GM18951 (cell line): ENCODE measurements around the gene PARD6B.

Source experiments
- POLR2A ChIP-seq: IDR thresholded peaks from 4 replicates; pipeline ENCODE4 v1.6.1; 2011; ENCODE audit warnings: mild to moderate bottlenecking; ENCODE audit not compliant: insufficient read length, insufficient read depth; ENCODE audit errors: extremely low read depth
- in situ Hi-C: fragments of 300-500 bp; cut with MboI; formaldehyde crosslinking; loops from one replicate; pipeline ENCODE4 v1.12.0; 2022; ENCODE audit warnings: low sequenced_read_pairs, mixed read lengths, inconsistent platforms; ENCODE audit not compliant: unreplicated experiment

The PARD6B gene, protein sequence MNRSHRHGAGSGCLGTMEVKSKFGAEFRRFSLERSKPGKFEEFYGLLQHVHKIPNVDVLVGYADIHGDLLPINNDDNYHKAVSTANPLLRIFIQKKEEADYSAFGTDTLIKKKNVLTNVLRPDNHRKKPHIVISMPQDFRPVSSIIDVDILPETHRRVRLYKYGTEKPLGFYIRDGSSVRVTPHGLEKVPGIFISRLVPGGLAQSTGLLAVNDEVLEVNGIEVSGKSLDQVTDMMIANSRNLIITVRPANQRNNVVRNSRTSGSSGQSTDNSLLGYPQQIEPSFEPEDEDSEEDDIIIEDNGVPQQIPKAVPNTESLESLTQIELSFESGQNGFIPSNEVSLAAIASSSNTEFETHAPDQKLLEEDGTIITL

DNA sequence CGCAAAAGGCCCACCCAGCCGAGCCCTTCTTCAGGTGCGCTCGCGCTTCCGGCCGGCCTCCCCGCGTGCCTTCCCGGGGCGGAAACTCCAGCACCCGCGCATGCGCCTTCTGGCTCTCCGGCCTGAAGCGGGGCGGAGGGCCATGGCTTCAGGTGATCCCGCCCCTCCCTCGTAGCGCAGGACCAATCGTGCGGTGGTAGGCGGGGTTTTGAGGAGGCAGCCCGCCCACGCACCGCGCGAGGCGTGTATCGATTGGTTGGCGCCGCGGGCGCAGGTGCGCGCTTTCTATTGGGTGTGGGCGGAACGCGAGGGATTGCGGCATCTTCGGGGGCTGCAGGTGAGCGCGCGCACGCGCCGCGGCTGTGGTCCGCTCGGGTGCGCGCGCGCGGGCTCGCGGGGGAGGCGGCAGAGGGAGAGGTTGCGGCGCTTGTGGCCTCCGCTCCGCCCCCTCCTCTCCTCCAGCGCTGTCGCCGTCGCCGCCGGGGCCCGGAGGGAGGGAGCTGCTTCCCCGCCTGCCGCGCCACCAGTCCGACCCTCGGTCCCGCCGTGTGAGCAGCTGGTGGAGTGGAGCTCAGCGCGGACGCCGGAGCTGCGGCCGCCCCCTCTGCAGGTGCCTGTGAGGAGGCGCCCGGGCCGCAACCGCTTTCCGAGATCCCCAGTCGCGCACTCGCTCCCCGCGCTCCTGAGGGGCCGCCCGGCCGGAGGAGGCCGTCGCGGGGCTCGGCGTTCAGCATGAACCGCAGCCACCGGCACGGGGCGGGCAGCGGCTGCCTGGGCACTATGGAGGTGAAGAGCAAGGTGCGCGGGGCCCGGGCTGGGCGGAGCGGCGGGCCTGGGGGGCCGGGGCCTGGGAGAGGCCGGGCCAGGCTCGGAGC lies at the start of gene PARD6B:
Gene PARD6B (plus strand): TSS at position 526 of the 875 bp plus-strand sequence. CDS start 207 bp downstream, at position 733.
- in situ Hi-C loops, result no loop called here
- TF ChIP-seq POLR2A, result peak; percentile 63

DNA sequence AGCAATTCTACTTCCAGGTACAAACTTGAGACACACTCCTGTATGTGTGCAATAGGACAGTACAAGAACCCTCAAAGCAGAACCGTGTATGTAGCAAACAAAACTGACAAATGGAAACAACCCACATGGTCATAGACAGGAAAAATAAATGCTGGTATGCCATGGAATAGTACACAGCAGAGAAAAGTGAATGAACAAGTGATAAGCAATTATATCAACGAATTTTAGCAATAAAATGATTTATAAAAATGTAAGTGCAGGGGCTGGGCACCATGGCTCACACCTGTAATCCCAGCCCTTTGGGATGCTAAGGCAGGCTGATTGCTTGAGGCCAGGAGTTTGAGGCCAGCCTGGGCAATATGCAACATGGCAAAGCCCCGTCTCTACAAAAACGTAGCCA lies 49.3 kb upstream of the PARD6B start:
- TF ChIP-seq POLR2A, result no peak
- in situ Hi-C loops, result no loop called here

DNA sequence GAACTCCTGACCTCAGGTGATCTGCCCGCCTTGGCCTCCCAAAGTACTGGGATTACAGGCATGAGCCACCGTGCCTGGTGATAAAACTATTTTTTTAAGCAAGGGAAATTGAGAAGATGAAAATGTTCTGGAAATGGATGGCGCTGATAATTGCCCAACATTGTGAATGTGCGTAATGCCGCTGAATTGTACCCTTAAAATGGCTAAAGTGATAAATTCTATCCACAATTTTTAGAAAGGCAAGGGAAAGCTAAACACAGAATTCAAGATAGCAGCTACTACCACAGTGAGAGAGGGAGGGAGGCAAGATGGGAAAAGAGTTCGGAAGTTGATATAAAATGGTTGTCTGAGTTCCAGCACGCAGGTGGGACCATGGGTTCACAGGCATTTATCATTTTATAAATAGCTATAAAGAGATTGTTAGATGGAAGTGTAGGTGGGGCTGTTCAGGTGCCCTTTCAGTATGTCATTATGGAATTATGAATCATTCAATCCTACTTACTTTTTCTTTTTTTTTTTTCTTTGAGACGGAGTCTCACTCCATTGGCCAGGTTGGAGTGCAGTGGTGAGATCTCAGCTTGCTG lies 48.3 kb upstream of the PARD6B start:
- no peak for TF ChIP-seq POLR2A
- in situ Hi-C loops, result no loop called here

DNA sequence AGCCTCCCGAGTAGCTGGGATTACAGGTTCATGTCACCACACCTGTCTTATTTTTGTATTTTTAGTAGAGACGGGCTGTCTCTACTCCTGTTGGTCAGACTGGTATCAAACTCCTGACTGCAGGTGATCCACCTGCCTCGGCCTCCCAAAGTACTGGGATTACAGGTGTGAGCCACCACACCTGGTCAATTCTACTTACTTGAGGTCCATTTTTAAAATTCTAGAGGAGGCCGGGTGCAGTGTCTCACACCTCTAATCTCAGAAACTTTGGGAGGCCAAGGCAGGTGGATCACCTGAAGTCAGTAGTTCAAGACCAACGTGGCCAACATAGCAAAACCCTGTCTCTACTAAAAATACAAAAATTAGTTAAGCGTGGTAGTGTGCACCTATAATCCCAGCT lies 47.8 kb upstream of the PARD6B start:
- in situ Hi-C loops, result no loop called here
- TF ChIP-seq POLR2A, result no peak

DNA sequence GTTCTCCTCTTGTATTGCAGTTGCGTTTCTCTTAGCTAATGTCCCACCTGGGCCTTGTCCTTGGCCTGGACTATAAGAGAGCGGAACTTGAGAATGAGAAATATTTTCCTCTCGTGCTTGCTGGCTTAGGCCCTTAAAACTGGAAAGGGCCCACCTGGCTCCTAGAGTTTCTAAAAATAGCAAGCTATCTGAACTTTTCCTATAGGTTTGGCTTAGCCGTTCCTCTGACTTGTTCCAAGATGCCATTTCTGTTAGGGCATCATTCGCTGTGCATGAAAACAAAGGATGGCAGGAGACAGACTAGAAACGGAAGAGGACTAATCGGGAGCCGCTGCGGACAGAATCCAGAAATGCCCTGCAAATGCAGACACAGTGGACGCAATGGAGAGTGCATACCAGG lies 44.6 kb upstream of the PARD6B start:
- no peak for TF ChIP-seq POLR2A
- in situ Hi-C loops, result no loop called here

DNA sequence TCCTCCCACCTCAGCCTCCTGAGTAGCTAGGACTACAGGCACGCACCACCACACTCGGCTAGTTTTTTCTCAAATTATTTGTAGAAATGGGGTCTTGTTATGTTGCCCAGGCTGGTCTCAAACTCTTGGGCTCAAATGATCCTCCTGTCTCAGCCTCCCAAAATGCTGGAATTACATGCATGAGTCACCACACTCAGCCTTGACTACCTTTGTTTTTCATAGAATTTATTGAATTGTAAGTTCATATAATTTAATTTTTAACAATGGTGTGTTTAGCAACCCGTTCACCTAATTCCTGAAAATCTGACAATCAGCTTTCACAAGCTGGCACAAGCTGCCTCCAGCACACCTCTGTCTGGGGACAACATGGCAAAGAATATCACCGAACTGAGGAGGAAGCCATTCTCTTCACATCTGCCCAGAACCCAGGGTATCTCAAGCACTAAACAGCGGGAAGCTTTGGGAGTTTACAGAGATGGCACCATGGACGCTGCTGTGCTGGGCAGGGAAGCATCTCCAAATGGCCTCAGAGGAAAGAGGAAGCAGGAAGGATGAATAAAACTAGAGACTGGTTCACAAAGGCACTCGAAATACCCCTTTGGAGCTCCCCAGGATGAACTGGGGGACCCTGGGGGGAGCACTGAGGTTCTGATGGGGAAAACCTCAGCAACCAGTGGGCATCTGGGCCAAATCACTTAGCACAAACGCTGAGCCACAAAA lies 43.0 kb upstream of the PARD6B start:
- in situ Hi-C loops, result no loop called here
- TF ChIP-seq POLR2A, result no peak

DNA sequence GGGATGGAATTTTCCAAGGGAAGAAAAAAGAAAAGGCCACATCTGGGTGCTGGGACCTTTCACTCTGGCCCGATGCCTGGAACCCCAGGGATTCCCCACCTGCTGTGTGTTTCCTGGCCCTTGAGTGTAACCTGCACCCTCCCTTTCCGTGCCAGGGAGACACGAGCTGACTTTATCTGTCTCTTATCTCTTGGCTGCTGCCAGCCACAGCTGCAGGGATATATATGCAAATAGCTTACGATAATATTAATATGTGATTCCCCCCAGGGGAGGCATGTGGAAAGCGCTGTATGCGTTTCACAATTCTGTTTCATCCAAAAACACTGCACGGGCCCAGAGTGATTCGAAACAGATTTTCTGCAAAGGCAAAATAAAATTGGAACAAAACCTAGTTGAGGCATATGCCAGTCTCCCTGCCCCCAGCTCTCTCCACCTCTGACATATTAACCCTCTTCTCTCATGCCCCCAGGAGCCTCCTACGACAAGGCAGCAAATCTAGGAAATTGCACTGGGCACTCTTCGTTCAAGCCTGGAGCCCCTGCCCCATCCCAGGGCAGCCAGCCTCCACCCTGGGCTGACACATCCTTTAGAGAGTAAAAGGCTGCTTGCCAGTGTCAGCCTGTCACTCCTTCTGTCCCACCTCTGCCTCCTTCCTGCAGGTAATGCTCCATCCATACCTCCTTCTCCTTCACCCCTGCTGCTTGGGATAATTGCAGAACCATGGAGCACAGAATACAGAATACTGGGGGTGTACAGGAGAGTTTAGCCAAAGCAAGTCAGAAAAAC lies 41.3 kb upstream of the PARD6B start:
- no peak for TF ChIP-seq POLR2A
- in situ Hi-C loops, result no loop called here

DNA sequence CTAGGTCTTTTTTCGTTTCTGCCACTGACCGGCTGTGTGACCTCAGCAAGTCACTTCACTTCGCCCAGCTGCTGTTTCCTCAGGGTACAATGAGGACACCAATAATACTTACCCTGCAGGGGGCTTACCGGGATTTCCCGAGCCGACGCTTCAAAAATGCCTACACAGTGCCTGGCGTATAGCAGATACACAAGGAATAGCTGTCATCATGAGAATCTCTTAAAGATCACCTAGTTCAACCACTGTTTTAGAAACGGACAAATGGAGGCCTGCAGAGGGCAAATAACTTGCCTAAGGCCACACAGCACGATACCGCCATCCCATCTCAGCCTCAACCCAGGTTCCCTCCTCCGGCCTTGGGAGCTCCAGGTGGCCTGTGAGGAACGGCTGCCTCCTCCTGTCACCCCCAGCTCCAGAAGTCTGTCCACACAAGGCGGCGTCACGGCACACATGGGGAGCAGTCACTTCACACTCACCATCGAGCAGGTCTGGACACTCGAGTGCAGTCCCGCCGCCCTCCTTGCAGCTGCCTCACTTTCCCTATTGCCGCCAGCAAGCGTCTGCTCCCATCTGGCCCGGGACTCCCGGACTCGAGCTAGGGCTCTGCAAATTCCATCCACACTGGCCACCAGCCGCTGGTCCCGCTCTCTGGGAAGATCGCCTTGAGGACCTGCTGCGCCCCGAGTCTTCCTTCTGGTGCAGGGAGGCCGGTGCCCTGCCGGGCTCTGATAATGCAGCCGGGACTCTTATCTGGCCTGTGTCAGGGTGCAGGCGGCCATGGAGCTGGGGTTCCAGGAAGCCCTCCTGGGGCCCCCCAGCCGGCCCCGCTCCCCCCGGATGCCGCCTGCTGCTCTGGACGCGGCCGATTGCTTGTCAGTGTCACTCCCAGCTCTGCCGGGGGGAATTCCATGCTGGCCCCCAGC lies 40.5 kb upstream of the PARD6B start, which contains the start of gene RIPOR3:
Gene RIPOR3 (minus strand): TSS at position 893 of the 923 bp plus-strand sequence. CDS start 414 bp downstream, at position 479.
- in situ Hi-C loops, result no loop called here

DNA sequence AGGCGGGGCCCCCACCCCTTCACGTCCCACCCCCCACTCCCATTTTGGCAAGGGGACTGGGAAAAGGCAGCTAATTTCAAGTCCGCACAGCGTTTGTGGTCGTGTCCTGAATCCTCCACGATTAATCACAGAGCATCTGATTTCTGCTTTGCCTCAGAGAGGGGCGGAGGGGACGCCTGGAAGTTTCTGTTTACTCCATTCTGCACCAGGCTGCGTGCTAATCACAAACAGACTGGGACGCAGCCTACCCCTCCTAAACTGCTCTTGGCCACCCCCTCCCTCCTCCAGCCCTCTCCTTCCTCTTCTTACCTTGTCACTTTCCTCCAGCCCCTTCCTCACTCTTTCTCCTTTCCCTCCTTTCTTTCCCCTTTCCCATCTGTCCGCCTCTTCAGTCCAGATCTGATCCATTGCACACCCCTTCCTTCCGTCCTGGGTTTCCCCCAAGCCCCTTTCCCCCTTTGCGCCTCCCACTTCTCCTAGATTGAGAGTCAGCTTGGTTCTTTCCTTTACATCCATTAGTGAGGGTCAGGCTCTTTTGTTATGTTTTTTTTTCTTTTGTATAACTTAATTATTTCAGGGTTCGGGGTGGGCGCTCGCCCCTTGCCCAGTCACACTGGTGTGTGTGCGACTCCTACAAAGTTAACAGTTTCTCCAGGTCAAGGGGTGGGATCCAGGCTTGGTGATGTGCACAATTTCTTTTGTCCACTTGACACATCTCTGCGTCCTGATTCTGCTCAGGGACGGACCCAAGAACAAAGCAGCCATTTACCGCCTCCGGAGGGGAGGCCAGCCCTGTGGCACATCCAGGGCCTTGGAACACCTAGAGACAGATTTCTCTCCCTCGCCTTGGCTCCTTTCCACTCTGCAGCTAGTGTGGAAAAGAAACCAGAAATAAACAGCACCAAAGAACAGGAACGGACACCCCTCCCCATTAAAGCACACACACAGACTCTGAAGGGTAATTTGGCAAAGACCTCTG lies 39.5 kb upstream of the PARD6B start:
- in situ Hi-C loops, result no loop called here
- no peak for TF ChIP-seq POLR2A

More for the DNA sequence above, 40.5 kb upstream of the PARD6B start, which contains the start of gene RIPOR3:
- TF ChIP-seq POLR2A, result no peak

DNA sequence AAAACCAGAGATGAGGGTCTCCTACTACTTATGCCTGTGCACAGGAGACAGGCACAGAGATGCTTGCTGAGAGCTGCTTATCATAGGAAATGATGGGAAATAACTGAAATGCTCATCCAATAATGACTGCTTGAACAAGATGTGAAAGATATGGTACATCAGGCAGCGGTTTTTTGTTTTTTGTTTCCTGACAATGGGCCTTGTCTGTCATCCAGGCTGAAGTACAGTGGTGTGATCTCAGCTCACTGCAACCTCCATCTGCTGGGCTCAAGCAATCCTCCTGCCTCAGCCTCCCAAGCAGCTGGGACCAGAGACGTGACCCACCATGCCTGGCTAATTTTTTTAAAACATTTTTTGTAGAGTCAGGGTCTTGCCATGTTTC lies 38.8 kb upstream of the PARD6B start:
- no peak for TF ChIP-seq POLR2A

More for the DNA sequence above, 38.8 kb upstream of the PARD6B start:
- in situ Hi-C loops, result no loop called here
